GM21526 (cell line): ENCODE results near the gene ZP2.
"Not testable (repeated sequence)": the region's sequence is repeated elsewhere in the genome, so short reads cannot be mapped to it uniquely, and the experiment has no call there.

Source experiments
- ATAC-seq: cut with Tn5 transposase; IDR thresholded peaks from one replicate; pipeline ENCODE4 v1.9.1; 2021; ENCODE audit warnings: moderate library complexity; ENCODE audit not compliant: unreplicated experiment, low FRiP score

ZP2 gene

GRCh38 chr16:21211486-21211885 is at the start of gene ZP2:
ZP2 (minus strand) TSS chr16:21211574; CDS start chr16:21211547, 27 bp downstream.
- ATAC-seq = no peak

- ATAC-seq = no peak
These were observed 45.9 kb upstream of the ZP2 start for GRCh38 chr16:21257284-21257683.

GRCh38 chr16:21256636-21257035 is 45.3 kb upstream of the ZP2 start:
- ATAC-seq = no peak

GRCh38 chr16:21253470-21253869 is 42.1 kb upstream of the ZP2 start:
- no peak for ATAC-seq

- no peak for ATAC-seq
These were observed 38.9 kb upstream of the ZP2 start for GRCh38 chr16:21250072-21250923.

GRCh38 chr16:21248179-21248578 is 36.8 kb upstream of the ZP2 start:
- ATAC-seq = not testable (repeated sequence)

- ATAC-seq = no peak
These were observed 33.3 kb upstream of the ZP2 start for GRCh38 chr16:21244518-21245215.

- no peak for ATAC-seq
These were observed 31.4 kb upstream of the ZP2 start for GRCh38 chr16:21242756-21243155.

- ATAC-seq = no peak
These were observed 28.3 kb upstream of the ZP2 start for GRCh38 chr16:21239646-21240045.

- no peak for ATAC-seq
These were observed 25.5 kb upstream of the ZP2 start for GRCh38 chr16:21236831-21237230.

- ATAC-seq = no peak
These were observed 23.8 kb upstream of the ZP2 start for GRCh38 chr16:21235199-21235585.

- ATAC-seq = no peak
These were observed 22.3 kb upstream of the ZP2 start, which contains the start of gene ANKS4B for GRCh38 chr16:21233521-21234150. ANKS4B (plus strand) TSS chr16:21233699; CDS start chr16:21233738, 39 bp downstream.

- ATAC-seq = no peak
These were observed 21.7 kb upstream of the ZP2 start for GRCh38 chr16:21233045-21233520.

GRCh38 chr16:21228361-21228872 is 17.0 kb upstream of the ZP2 start:
- ATAC-seq = no peak

- ATAC-seq = no peak
These were observed 16.5 kb upstream of the ZP2 start for GRCh38 chr16:21227866-21228265.

GRCh38 chr16:21226749-21227148 is 15.4 kb upstream of the ZP2 start:
- no peak for ATAC-seq

GRCh38 chr16:21224800-21225199 is 13.4 kb upstream of the ZP2 start:
- ATAC-seq = no peak

GRCh38 chr16:21223787-21224186 is 12.4 kb upstream of the ZP2 start:
- no peak for ATAC-seq

- no peak for ATAC-seq
These were observed 11.3 kb upstream of the ZP2 start for GRCh38 chr16:21222495-21223337.

- no peak for ATAC-seq
These were observed 8.2 kb upstream of the ZP2 start for GRCh38 chr16:21219551-21219950.
